IPS DF 4.7 (cell line): ENCODE results near the gene CBLIF.
"Not testable (repeated sequence)": the region's sequence is repeated elsewhere in the genome, so short reads cannot be mapped to it uniquely, and the experiment has no call there.

Experiments
- DNase-seq: peaks from one replicate; pipeline ENCODE4 v3.0.0-alpha.2; 2013; ENCODE audit warnings: low spot score; ENCODE audit errors: extremely low read depth

The CBLIF gene

GRCh38 chr11:59800390-59801025, 44.8 kb downstream of the CBLIF start:
- DNase-seq, result no peak

- no peak for DNase-seq
Measured at GRCh38 chr11:59794417-59794816, 50.9 kb downstream of the CBLIF start.

DNA sequence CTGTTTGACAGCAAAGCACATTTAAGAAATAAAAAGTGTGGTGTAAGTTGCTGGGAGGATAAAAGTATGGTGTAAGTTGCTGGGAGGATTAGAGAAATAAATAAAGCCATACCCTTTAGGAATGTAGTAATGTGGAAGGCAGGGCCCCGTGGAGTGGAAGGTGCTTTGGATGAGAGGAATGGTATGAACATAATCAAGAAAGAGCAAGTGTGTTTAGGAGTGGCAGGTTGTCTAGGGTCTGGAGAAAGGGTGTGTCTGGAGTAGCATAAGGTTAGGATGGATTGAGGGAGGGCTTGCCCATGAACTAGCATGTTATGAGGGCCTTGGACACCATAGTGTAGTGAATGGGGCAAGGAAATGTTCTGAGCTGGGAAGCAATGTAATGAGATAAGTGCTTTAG, 52.8 kb downstream of the CBLIF start:
- DNase-seq, result no peak

GRCh38 chr11:59791639-59792038, 53.7 kb downstream of the CBLIF start:
- no peak for DNase-seq

GRCh38 chr11:59787816-59788215, 57.5 kb downstream of the CBLIF start:
- no peak for DNase-seq

DNA sequence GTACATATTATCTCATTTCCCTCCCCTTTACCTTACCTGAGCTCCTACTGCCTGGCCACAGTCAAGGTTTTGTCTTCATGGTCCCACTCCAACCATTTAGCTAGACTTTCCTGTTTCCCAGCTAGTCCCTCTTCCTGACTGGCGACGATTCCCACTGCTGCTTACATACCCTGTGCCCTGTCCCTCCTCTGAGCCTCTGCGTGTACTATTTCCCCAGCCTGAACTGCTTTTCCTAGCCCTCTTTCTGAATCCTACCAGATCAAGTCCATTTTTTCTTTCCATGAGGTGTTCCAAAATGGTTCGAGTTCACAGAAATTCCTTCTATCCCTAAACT, 58.1 kb downstream of the CBLIF start:
- DNase-seq, result no peak

- no peak for DNase-seq
Measured at GRCh38 chr11:59785818-59786217, 59.5 kb downstream of the CBLIF start.

DNA sequence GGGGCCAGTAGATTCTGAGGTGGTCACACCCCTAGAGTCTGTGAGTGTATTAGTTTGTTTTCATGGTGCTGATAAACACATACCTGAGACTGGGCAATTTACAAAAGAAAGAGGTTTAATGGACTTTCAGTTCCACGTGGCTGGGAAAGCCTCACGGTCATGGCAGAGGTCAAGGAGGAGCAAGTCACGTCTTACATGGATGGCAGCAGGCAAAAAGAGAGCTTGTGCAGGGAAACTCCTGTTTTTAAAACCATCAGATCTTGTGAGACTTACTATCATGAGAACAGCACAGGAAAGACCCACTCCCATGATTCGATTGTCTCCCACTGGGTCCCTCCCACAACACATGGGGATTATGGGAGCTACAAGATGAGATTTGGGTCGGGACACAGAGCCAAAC, 60.9 kb downstream of the CBLIF start:
- not testable (repeated sequence) for DNase-seq

DNA sequence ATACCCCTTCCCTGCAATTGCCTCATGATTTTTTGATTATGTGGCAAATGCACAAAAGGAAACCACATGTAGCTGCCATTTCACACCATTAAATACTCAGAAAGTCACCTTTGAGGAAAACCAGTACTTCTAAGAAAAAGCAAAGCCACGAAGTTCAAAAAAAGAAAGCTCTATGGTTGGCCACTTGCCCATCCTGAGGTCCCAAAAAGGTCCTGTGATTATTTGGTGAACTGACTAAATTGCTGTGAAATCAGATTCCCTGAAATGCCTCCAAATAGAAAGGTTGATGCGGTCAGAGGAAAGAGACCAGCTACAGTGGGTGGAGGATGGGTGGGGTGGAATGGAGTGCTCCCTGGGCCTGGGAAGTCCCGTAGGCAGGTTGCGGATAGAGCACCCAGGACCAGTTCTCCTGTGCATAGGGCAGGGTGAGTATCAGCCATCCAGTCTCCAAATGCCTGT, 61.6 kb downstream of the CBLIF start:
- DNase-seq, result no peak

DNA sequence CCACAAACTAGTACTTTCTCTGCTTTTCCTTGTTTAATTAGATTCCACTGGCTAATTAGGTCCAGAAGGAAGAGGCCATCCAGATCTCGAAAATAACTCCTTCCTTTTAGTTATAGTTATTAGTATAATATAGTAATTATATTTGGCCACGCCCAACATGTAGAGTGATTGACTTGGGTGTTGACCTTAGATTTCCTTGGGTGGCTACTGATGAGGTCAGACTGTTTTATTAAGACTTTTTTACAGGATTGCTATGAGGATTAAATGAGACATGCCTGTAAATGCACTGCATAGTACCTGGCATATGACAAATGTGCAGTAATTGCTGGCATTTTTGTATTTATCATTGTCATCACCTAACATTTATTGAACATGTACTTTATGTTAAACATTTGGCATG, 63.2 kb downstream of the CBLIF start:
- DNase-seq, result no peak

- DNase-seq, result no peak
Measured at GRCh38 chr11:59779487-59779886, 65.8 kb downstream of the CBLIF start.
